ENCODE measurements around the gene SINHCAF.

SINHCAF gene

GRCh38 chr12:31343139-31343538 lies 17.2 kb upstream of the SINHCAF start:
- no peaks in the 10 kb centered on the region for H3F3A ChIP-seq (ENCODE audit: insufficient read depth, low read length)
- no peaks in the 10 kb centered on the region for H3K79me2 ChIP-seq (ENCODE audit: insufficient read depth, low read length)

DNA sequence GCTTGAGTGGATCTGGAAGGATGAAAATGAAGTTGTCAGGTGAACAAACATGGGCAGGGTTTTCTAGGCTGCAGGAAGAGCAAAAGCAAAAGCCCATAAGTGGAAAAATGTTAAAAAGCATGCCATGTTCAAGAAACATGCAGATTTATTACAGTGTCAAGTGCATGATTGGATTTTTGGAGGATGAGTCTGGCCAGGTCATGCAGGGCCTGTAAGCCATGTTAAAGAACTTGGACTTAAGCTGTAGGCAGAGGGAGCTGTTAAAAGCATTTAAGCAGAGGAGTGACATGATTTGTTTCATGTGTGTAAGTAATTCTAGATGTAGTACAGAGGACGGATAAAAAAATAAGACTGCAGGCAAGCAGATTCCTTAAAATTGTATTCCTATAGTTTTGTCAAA lies 16.3 kb upstream of the SINHCAF start:
- TF ChIP-seq, protein P1, sequence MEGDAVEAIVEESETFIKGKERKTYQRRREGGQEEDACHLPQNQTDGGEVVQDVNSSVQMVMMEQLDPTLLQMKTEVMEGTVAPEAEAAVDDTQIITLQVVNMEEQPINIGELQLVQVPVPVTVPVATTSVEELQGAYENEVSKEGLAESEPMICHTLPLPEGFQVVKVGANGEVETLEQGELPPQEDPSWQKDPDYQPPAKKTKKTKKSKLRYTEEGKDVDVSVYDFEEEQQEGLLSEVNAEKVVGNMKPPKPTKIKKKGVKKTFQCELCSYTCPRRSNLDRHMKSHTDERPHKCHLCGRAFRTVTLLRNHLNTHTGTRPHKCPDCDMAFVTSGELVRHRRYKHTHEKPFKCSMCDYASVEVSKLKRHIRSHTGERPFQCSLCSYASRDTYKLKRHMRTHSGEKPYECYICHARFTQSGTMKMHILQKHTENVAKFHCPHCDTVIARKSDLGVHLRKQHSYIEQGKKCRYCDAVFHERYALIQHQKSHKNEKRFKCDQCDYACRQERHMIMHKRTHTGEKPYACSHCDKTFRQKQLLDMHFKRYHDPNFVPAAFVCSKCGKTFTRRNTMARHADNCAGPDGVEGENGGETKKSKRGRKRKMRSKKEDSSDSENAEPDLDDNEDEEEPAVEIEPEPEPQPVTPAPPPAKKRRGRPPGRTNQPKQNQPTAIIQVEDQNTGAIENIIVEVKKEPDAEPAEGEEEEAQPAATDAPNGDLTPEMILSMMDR (IDR thresholded peaks at IDR 0.05; ENCODE audit: low read length), result no peak
- Histone ChIP-seq H3K4me2 (ENCODE audit: low read length) (no peak overlapping the region), H3K36me3 (ENCODE audit: insufficient read depth, low read length) (no peaks in the 10 kb centered on the region), H3K4me3 (ENCODE audit: low read depth, low read length, poor library complexity, severe bottlenecking) (no peak overlapping the region), H3K9me3 (ENCODE audit: low read length) (no peaks in the 10 kb centered on the region), H3F3A (ENCODE audit: insufficient read depth, low read length) (no peaks in the 10 kb centered on the region), H3K27ac (ENCODE audit: low read depth, low read length, poor library complexity, severe bottlenecking) (no peak overlapping the region), H4K20me1 (ENCODE audit: insufficient read depth, low read length) (no peaks in the 10 kb centered on the region), H3K27me3 (ENCODE audit: insufficient read depth, low read length) (no peaks in the 10 kb centered on the region), H3K9me2 (ENCODE audit: low read depth, low read length) (no peaks in the 10 kb centered on the region), H3K79me2 (ENCODE audit: insufficient read depth, low read length) (no peaks in the 10 kb centered on the region), H3K4me1 (ENCODE audit: insufficient read depth, low read length, severe bottlenecking) (no peaks in the 10 kb centered on the region), H2AFZ (ENCODE audit: low read length) (no peak overlapping the region), H3K9ac (ENCODE audit: low read length) (no peak overlapping the region)

More at GRCh38 chr12:31343139-31343538, 17.2 kb upstream of the SINHCAF start:
- H3K9me2 ChIP-seq (ENCODE audit: low read depth, low read length), result no peaks in the 10 kb centered on the region
- H3K4me1 ChIP-seq (ENCODE audit: insufficient read depth, low read length, severe bottlenecking), result no peaks in the 10 kb centered on the region
- H3K9me3 ChIP-seq (ENCODE audit: low read length), result no peaks in the 10 kb centered on the region
- no peak overlapping the region for H3K4me2 ChIP-seq (ENCODE audit: low read length)
- H3K36me3 ChIP-seq (ENCODE audit: insufficient read depth, low read length), result no peaks in the 10 kb centered on the region
- TF ChIP-seq, protein P1 (IDR thresholded peaks at IDR 0.05; ENCODE audit: low read length), result no peak
- no peak for TF ChIP-seq EZH2 (IDR thresholded peaks at IDR 0.05; ENCODE audit: borderline replicate concordance, low read length)
- no peaks in the 10 kb centered on the region for H3K27me3 ChIP-seq (ENCODE audit: insufficient read depth, low read length)
- H4K20me1 ChIP-seq (ENCODE audit: insufficient read depth, low read length), result no peaks in the 10 kb centered on the region
- no peak overlapping the region for H3K4me3 ChIP-seq (ENCODE audit: low read depth, low read length, poor library complexity, severe bottlenecking)
- no peak overlapping the region for H2AFZ ChIP-seq (ENCODE audit: low read length)
- H3K27ac ChIP-seq (ENCODE audit: low read depth, low read length, poor library complexity, severe bottlenecking), result no peak overlapping the region
- no peak overlapping the region for H3K9ac ChIP-seq (ENCODE audit: low read length)

DNA sequence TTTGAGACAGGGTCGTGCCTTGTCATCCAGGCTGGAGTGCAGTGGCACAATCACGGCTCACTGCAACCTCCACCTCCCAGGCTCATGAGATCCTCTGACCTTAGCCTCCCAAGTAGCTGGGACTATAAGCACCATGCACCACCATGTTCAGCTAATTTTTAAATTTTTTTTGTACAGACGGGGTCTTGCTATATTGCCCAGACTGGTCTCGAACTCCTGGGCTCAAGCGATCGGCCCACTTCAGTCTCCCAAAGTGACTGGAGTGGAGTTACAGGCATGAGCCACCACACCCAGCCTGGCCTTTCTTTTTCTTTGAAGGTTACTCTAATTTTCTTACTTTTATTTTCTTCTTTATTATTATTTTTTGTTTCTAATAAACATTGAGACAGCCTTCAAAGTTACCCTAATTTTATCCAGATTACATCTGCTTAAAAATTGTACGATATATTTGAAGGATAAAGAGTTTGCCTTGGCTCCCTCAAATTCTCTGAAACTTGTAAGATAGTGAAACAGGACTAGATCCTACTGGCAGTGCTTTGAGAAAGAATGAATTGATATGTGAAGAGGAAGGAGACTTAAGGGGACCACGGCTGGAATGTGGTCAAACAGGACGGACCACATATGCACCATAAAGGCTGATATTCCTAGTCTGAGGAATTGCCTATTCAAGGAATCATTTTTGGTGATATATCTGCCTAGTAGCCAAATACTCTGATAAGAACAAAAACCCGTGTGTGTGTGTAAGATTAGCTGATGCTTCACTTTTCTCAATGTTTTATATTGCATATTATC lies 14.1 kb upstream of the SINHCAF start:
- Histone ChIP-seq H4K20me1 (ENCODE audit: insufficient read depth, low read length) (no peaks in the 10 kb centered on the region), H3K27me3 (ENCODE audit: insufficient read depth, low read length) (no peaks in the 10 kb centered on the region), H3K27ac (ENCODE audit: low read depth, low read length, poor library complexity, severe bottlenecking) (no peak overlapping the region), H3K4me1 (ENCODE audit: insufficient read depth, low read length, severe bottlenecking) (no peaks in the 10 kb centered on the region), H3K36me3 (ENCODE audit: insufficient read depth, low read length) (no peaks in the 10 kb centered on the region), H3K9me2 (ENCODE audit: low read depth, low read length) (no peaks in the 10 kb centered on the region), H3K9ac (ENCODE audit: low read length) (no peak overlapping the region), H3K4me3 (ENCODE audit: low read depth, low read length, poor library complexity, severe bottlenecking) (no peak overlapping the region), H2AFZ (ENCODE audit: low read length) (no peak overlapping the region), H3K9me3 (ENCODE audit: low read length) (no peaks in the 10 kb centered on the region), H3K4me2 (ENCODE audit: low read length) (no peak overlapping the region), H3K79me2 (ENCODE audit: insufficient read depth, low read length) (no peaks in the 10 kb centered on the region), H3F3A (ENCODE audit: insufficient read depth, low read length) (no peaks in the 10 kb centered on the region)
- TF ChIP-seq, protein P1 (IDR thresholded peaks at IDR 0.05; ENCODE audit: low read length), result no peak
- no peak for TF ChIP-seq EZH2 (IDR thresholded peaks at IDR 0.05; ENCODE audit: borderline replicate concordance, low read length)
